CD4-positive, alpha-beta T cell treated with Interleukin-4 for 1 hour (primary cell): ENCODE results near the gene RUVBL2.
"Not testable (repeated sequence)": the region's sequence is repeated elsewhere in the genome, so short reads cannot be mapped to it uniquely, and the experiment has no call there.

Source experiments
- DNase-seq, 2 donors: peaks; one replicate each; pipeline ENCODE4 v3.0.0-alpha.2; 2020 to 2022

Gene RUVBL2

DNA sequence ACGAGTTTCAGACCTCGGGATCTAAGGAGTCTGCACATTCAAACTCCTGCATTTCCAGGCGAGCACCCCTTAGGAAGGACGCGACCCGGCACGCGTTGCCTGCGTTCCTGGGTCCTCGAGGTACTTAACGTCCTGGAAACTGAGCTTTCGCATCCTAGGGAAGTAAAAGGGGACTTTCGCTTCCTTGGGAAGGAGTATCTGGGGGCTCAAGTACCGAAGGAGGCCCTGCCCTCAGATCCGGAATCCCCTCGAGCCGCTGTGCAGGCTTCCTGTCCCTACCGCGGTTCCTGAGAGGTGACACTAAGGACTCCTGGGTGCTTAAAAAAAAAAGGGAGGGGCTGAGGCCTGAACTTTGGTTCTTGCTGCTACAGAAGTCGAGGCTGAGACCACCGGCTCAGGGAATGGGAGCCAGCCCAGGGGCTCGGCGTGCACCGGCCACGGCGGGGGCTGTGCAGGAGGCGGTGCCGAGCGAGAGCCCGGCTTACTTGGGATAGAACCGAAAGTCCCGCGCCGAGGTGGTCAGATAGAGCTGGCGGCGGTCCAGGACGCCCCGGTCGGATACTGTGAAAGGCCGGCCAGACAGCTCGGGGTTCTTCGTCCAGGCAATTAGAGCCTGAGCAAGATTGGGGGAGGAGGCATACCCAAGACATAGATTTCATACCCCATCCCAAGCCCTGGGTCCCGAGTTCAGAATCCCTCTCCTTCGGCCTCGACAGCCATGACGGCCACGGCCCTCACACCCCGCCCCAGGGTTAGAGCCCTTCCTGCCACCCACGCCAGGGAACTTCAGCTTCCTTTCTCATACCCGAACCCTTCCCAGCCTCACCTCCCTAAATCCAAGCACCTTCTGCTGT lies 24.9 kb downstream of the RUVBL2 start:
- DNase-seq = peak in 1 of 2 donors; percentile 19

- DNase-seq = peak; percentile 70 to 72
Observed at GRCh38 chr19:49019242-49019932, 25.7 kb downstream of the RUVBL2 start.

DNA sequence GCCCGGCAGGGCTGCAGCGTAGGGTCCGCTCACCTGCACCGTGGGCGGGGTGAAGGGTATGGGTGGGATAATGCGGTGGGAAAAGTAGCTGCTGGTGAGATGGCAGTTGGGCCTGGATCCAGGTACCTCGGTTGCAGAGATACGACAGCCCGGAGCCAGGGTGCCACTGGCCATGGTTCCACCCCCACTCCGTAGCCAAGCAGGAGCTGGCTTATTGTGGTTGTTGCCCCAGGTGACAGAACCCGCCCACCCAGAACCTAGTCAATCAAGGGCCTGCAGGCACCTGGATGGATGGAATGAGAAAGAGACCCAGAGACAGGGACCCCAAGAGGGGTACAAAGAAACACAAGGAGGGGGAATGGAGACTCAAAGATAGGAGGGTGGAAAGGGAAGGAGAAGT lies 26.7 kb downstream of the RUVBL2 start:
- DNase-seq = no peak

DNA sequence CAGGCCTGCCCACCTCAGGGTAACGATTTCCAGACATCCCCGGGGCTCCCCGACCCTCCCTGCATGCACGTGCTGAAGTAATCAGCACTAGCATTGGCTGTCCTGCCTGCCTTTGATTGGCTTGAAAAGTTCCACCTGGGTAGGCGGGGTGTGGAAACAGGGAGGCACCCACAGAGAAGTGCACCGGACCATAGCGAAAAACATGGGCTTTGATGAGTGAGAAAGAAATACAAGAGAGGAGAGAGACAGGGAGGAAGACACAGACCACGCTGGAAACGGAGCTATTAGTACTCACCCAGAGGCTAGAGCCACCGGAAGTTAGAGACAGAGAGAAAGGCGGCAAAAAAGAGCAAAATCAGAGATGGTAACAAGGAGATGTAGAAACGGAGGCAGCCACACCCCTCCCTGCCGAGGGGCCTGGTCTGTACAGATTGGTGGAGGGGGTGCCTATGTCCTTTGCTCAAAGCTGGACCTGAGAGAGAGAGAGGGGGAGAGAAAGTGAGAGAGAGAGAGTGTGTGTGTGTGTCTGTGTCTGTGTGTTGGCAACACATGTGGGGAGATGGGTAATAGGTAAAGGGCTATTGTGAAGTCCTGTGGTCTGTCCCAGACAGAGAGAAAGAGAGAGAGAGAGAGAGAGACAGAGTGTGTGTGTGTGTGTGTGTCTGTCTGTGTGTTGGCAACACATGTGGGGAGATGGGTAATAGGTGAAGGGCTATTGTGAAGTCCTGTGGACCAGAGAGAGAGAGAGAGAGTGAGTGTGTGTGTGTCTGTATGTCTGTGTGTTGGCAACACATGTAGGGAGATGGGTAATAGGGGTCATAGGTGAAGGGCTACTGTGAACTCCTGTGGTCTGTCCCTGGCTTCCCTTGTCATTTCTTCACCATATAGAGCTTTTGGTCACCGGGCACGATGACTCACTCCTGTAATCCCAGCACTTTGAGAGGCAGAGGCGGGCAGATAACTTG lies 27.5 kb downstream of the RUVBL2 start:
- no peak for DNase-seq

DNA sequence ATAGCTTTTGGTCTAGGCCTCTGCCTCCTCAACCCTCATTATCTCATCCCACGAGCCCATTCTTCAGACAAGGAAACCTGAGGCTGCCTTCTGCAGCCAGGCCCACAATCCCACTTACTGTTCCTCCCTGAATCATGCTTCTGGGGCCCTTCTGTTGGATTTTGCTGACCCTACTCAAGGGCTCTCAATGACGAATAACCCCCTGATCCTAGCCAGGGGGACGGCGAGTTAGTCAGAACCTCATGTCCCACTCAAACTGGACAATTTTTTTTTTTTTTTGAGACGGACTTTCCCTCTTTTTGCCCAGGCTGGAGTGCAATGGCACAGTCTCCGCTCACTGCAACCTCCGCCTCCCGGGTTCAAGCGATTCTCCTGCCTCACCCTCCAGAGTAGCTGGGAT lies 28.4 kb downstream of the RUVBL2 start:
- no peak for DNase-seq

GRCh38 chr19:49024233-49024632 lies 30.5 kb downstream of the RUVBL2 start, which contains the start of gene CGB3:
CGB3 (minus strand) TSS chr19:49024333; CDS start chr19:49023971, 362 bp downstream.
- not testable (repeated sequence) for DNase-seq

DNA sequence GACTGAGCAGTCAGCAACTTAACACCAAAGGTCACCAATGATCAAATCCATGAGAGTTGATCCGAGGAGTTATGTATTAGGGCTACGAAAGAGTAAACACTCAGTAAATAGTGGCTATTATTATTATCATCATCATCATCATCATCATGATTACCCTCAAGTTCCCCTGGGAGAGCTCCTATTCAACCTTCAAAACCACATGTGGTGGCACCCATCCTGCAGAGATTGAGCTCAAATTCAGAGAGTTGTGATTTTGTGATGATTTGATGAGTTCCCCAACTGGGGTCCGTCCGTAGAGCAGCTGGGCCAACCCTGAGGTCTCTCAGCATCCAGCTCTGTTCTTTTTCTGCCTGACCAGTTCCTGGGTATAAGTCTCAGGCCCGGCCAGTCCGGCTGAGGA lies 31.4 kb downstream of the RUVBL2 start:
- not testable (repeated sequence) for DNase-seq

DNA sequence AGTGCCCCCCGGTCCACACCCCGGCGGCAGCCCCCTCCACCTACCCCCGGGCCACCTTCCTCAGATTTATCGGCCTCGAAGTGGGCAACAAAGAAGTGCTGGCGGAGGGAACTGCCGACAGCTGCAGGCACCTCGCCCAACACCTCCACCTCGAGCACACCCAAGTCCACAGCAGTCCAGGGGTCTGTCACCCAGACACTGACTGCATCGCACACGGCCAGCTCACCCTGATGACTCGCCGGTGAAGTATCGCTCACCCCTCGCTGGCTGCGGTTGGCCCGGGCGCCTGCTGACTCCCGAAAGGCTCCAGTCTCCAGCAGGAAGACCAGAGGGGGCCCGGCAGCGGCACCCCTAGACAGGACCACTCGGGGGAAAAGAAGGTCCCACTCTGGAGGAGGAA lies 31.9 kb downstream of the RUVBL2 start:
- not testable (repeated sequence) for DNase-seq

GRCh38 chr19:49028686-49029085 lies 35.0 kb downstream of the RUVBL2 start:
- not testable (repeated sequence) for DNase-seq

- DNase-seq = not testable (repeated sequence)
Observed at GRCh38 chr19:49029749-49030148, 36.1 kb downstream of the RUVBL2 start.

GRCh38 chr19:49030323-49030722 lies 36.6 kb downstream of the RUVBL2 start:
- not testable (repeated sequence) for DNase-seq

DNA sequence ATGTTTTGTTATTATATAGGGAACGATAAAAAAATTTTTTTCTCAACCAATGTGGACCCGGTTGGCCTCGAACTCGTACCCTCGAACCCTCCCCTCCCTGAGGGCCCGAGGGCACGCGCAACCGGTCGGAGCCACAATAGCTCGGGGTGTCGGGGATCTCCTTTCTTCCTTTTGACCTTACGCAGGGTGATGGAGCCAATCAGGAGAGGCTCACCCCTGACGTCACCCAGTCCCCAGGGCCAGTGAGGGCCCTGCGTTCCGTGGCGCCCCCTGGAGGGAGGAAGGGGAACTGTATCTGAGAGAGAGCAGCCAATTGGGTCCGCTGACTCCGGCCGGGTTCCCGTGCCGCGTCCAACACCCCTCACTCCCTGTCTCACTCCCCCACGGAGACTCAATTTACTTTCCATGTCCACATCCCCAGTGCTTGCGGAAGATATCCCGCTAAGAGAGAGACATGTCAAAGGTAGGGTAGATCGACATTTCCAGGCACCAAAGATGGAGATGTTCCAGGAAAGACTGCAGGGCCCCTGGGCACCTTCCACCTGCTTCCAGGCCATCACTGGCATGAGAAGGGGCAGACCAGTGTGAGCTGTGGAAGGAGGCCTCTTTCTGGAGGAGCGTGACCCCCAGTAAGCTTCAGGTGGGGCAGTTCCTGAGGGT lies 38.1 kb downstream of the RUVBL2 start, which contains the start of gene CGB2:
Gene CGB2, plus strand, starts transcription at position 249 of the 660 bp plus-strand sequence. Its CDS starts 206 bp downstream, at position 455.
- peak; percentile 53 to 64 for DNase-seq

GRCh38 chr19:49036815-49037214 lies 43.1 kb downstream of the RUVBL2 start, which contains the start of gene CGB1:
CGB1 (minus strand) TSS chr19:49036895; CDS start chr19:49036711, 184 bp downstream.
- DNase-seq = peak; percentile 22 to 32

DNA sequence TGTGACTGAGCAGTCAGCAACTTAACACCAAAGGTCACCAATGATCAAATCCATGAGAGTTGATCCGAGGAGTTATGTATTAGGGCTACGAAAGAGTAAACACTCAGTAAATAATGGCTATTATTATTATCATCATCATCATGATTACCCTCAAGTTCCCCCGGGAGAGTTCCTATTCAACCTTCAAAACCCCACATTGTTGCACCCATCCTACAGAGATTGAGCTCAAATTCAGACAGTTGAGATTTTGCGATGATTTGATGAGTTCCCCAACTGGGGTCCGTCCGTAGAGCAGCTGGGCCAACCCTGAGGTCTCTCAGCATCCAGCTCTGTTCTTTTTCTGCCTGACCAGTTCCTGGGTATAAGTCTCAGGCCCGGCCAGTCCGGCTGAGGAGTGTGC lies 44.4 kb downstream of the RUVBL2 start:
- not testable (repeated sequence) for DNase-seq

GRCh38 chr19:49038557-49039276 lies 45.0 kb downstream of the RUVBL2 start:
- DNase-seq = not testable (repeated sequence)

DNA sequence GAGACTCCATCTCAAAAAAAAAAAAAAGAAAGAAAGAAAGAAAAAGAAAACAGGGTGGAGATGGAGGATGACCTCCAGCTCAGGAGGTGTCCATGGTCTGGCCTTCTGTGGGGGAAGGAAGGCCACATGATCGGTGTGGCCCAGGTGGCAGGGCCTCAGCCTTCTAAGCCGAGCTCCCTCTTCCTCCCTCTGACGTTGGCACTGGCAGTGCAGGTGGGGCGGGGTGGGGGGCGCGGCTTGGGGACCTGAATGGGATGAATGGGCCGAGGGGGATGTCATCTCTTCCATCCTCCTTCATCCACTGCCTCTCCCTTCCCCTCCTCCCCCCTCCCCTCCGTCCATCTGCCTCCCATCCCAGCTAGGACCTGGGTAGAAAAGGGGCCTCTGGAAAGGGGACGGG lies 46.0 kb downstream of the RUVBL2 start:
- DNase-seq = not testable (repeated sequence)

DNA sequence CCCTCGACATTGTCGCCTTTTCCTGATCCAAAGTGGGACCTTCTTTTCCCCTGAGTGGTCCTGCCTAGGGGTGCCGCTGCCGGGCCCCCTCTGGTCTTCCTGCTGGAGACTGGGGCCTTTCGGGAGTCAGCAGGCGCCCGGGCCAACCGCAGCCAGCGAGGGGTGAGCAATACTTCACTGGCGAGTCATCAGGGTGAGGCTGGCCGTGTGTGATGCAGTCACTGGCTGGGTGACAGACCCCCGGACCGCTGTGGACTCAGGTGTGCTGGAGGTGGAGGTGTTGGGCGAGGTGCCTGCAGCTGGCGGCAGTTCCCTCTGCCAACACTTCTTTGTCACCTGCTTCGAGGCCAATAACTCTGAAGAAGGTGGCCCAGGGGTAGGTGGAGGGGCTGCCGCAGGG lies 48.5 kb downstream of the RUVBL2 start:
- DNase-seq = no peak

DNA sequence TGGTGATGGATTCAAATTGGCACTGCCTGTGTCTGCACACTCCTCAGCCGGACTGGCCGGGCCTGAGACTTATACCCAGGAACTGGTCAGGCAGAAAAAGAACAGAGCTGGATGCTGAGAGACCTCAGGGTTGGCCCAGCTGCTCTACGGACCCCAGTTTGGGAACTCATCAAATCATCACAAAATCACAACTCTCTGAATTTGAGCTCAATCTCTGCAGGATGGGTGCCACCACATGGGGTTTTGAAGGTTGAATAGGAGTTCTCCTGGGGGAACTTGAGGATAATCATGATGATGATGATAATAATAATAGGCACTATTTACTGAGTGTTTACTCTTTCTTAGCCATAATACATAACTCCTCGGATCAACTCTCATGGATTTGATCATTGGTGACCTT lies 49.0 kb downstream of the RUVBL2 start:
- DNase-seq = not testable (repeated sequence)

GRCh38 chr19:49043548-49043947 lies 49.9 kb downstream of the RUVBL2 start, which contains the start of gene CGB5:
CGB5 (plus strand) TSS chr19:49043848; CDS start chr19:49044210, 362 bp downstream.
- not testable (repeated sequence) for DNase-seq

DNA sequence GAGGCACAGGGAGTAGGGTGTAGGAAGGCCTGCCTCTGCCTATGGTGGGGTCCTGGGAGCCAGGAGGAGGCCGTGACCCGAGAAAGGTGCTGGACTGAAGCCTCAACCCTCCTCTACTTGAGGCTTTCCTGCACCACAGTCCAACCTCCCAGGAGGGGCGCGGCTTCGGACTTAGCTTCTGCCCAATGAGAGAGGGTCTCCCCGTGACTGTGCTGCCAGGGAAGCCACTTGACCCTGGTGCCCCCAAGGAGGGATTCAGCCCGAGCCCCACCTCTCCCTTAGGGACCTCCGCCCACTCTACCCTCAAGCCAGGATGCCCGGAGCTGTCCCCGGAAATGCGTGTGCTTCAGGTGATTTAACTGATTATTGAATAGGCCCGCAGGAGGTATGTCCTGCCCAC lies 55.3 kb downstream of the RUVBL2 start, which contains the start of gene CGB8:
Gene CGB8, minus strand, starts transcription at position 101 of the 400 bp plus-strand sequence. CDS start 372 bp downstream, outside the sequence.
- not testable (repeated sequence) for DNase-seq

DNA sequence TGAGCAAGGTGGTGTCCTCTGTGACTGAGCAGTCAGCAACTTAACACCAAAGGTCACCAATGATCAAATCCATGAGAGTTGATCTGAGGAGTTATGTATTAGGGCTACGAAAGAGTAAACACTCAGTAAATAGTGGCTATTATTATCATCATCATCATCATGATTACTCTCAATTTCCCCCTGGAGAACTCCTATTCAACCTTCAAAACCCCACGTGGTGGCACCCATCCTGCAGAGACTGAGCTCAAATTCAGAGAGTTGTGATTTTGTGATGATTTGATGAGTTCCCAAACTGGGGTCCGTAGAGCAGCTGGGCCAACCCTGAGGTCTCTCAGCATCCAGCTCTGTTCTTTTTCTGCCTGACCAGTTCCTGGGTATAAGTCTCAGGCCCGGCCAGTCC lies 56.1 kb downstream of the RUVBL2 start:
- not testable (repeated sequence) for DNase-seq
